SU-DHL-6 (cell line): ENCODE measurements around the gene RAB14.
A peak's percentile ranks its signal among the peaks of the same experiment; 100 is the strongest.

Experiments used
- H2AFZ ChIP-seq: fragments of 200-600 bp; sonication (generic); 2 replicates; pipeline ENCODE4 v1.6.1; 2014; ENCODE audit warnings: low read depth, mild to moderate bottlenecking, moderate library complexity, mixed read lengths, antibody characterized with exemption, low read length; ENCODE audit not compliant: severe bottlenecking
- H3F3A ChIP-seq: fragments of 200-600 bp; shearing (Covaris generic); 2 replicates; pipeline ENCODE4 v1.6.0; 2016; ENCODE audit warnings: antibody characterized with exemption, mild to moderate bottlenecking; ENCODE audit not compliant: insufficient read depth
- H3K27ac ChIP-seq: fragments of 200-600 bp; sonication (generic); 2 replicates; pipeline ENCODE4 v1.5.1; 2016; ENCODE audit warnings: low read depth, mild to moderate bottlenecking, low read length, moderate library complexity, mixed read lengths
- H3K27me3 ChIP-seq: fragments of 200-600 bp; sonication (generic), shearing (Covaris generic); 2 replicates; pipeline ENCODE4 v1.6.0; 2014; ENCODE audit warnings: mild to moderate bottlenecking, low read length
- H3K36me3 ChIP-seq: fragments of 200-600 bp; sonication (generic); 2 replicates; pipeline ENCODE4 v1.6.1; 2014; ENCODE audit warnings: mild to moderate bottlenecking, low read length, mixed read lengths
- H3K4me2 ChIP-seq: fragments of 300-600, 200-600 bp; shearing (Covaris generic), sonication (generic); 2 replicates; pipeline ENCODE4 v1.6.0; 2014; ENCODE audit warnings: low read length, low read depth, mild to moderate bottlenecking; ENCODE audit not compliant: poor library complexity, severe bottlenecking
- H3K4me3 ChIP-seq: fragments of 200-600 bp; sonication (generic); 2 replicates; pipeline ENCODE4 v1.5.1; 2014; ENCODE audit warnings: antibody characterized with exemption, low read length, mild to moderate bottlenecking, mixed read lengths; ENCODE audit not compliant: insufficient read depth, poor library complexity, severe bottlenecking
- H3K79me2 ChIP-seq: fragments of 200-600 bp; sonication (generic); 2 replicates; pipeline ENCODE4 v1.6.1; 2014; ENCODE audit warnings: mild to moderate bottlenecking, low read length, moderate library complexity; ENCODE audit not compliant: insufficient read depth
- H3K9ac ChIP-seq: fragments of 200-600 bp; sonication (generic); 2 replicates; pipeline ENCODE4 v1.7.0; 2014; ENCODE audit warnings: mild to moderate bottlenecking, low read length
- H3K9me2 ChIP-seq: fragments of 200-600 bp; sonication (generic); replicated peaks from 2 replicates; pipeline ENCODE4 v1.6.1; 2014; ENCODE audit warnings: low read length; ENCODE audit not compliant: insufficient read depth
- H3K9me3 ChIP-seq: fragments of 200-600 bp; sonication (generic); 2 replicates; pipeline ENCODE4 v1.6.1; 2014; ENCODE audit warnings: low read length, mixed read lengths; ENCODE audit not compliant: insufficient read depth
- H4K20me1 ChIP-seq: fragments of 200-600 bp; sonication (generic); 2 replicates; pipeline ENCODE4 v1.6.1; 2014; ENCODE audit warnings: low read depth, mild to moderate bottlenecking, antibody characterized with exemption, low read length, moderate library complexity, mixed read lengths
- EZH2phosphoT487 ChIP-seq: fragments of 200-600 bp; sonication (generic), shearing (Covaris generic); conservative IDR thresholded peaks from 2 replicates; pipeline ENCODE4 v1.6.1; 2018; ENCODE audit warnings: mild to moderate bottlenecking, antibody characterized with exemption, low read length, moderate library complexity, mixed read lengths
- TF ChIP-seq, protein P1 (sequence below): fragments of 200-600 bp; sonication (generic); IDR thresholded peaks from one replicate; pipeline ENCODE4 v1.5.1; 2017; ENCODE audit warnings: antibody characterized with exemption, mild to moderate bottlenecking, low read length, moderate library complexity; ENCODE audit not compliant: insufficient read depth, poor library complexity, severe bottlenecking

Gene RAB14

GRCh38 chr9:121154782-121155181 is 46.9 kb downstream of the RAB14 start:
- H3K36me3 ChIP-seq, result peaks cover 78% of the 10 kb centered on the region
- peaks cover 67% of the 10 kb centered on the region for H3F3A ChIP-seq
- H3K4me3 ChIP-seq, result no peak overlapping the region
- no peak overlapping the region for H3K4me2 ChIP-seq
- peak overlapping the region; percentile 96 for H3K27ac ChIP-seq
- no peaks in the 10 kb centered on the region for H3K9me3 ChIP-seq
- no peak overlapping the region for H3K9ac ChIP-seq
- H2AFZ ChIP-seq, result no peak overlapping the region
- no peak for TF ChIP-seq EZH2phosphoT487
- TF ChIP-seq, protein P1, sequence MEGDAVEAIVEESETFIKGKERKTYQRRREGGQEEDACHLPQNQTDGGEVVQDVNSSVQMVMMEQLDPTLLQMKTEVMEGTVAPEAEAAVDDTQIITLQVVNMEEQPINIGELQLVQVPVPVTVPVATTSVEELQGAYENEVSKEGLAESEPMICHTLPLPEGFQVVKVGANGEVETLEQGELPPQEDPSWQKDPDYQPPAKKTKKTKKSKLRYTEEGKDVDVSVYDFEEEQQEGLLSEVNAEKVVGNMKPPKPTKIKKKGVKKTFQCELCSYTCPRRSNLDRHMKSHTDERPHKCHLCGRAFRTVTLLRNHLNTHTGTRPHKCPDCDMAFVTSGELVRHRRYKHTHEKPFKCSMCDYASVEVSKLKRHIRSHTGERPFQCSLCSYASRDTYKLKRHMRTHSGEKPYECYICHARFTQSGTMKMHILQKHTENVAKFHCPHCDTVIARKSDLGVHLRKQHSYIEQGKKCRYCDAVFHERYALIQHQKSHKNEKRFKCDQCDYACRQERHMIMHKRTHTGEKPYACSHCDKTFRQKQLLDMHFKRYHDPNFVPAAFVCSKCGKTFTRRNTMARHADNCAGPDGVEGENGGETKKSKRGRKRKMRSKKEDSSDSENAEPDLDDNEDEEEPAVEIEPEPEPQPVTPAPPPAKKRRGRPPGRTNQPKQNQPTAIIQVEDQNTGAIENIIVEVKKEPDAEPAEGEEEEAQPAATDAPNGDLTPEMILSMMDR, result no peak
- no peaks in the 10 kb centered on the region; the same call in none of the 2 replicates for H3K79me2 ChIP-seq
- no peaks in the 10 kb centered on the region for H3K9me2 ChIP-seq
- H3K27me3 ChIP-seq, result no peaks in the 10 kb centered on the region
- H4K20me1 ChIP-seq, result no peaks in the 10 kb centered on the region

DNA sequence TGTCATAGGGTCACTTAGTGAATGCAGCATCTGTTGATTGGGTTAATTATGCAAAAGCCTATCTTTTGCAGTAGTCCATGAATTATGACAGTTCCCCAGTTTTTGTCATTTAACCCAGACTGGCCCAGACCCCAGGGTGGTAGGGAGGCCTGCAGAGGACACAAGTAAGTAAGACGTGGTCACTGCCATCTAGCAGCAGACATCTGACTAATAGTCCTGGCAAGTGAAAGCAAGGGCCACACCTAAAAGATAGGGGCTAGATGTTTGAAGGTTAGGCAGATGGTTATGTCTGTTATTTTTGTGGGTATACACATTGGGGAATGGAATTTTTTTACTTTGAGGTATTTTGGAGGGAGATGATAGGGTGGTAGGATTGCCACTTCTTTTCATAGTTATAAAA is 48.0 kb downstream of the RAB14 start:
- Histone ChIP-seq H3K9ac (no peak overlapping the region), H3K36me3 (peaks cover 76% of the 10 kb centered on the region), H3K79me2 (no peaks in the 10 kb centered on the region; the same call in none of the 2 replicates), H4K20me1 (no peaks in the 10 kb centered on the region), H3K9me2 (no peaks in the 10 kb centered on the region), H3K27ac (peak overlapping the region; percentile 39; the same call in 1 of the 2 replicates), H3K4me2 (no peak overlapping the region), H3K27me3 (no peaks in the 10 kb centered on the region), H3K9me3 (no peaks in the 10 kb centered on the region), H3F3A (peaks cover 57% of the 10 kb centered on the region), H3K4me3 (no peak overlapping the region), H2AFZ (no peak overlapping the region)
- TF ChIP-seq, protein P1, result no peak
- TF ChIP-seq EZH2phosphoT487, result no peak

DNA sequence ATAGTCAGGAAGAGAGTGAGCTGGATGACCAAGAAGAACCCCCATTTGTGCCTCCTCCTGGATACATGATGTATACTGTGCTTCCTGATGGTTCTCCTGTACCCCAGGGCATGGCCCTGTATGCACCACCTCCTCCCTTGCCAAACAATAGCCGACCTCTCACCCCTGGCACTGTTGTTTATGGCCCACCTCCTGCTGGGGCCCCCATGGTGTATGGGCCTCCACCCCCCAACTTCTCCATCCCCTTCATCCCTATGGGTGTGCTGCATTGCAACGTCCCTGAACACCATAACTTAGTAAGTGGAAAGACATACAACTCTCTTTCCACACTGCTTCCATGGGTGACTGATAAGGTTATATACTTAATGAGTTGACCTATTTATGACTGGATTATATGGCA is 51.5 kb downstream of the RAB14 start:
- Histone ChIP-seq H3K4me2 (no peak overlapping the region), H3K27ac (no peak overlapping the region), H4K20me1 (no peaks in the 10 kb centered on the region), H3F3A (peaks cover 25% of the 10 kb centered on the region), H3K36me3 (peaks cover 63% of the 10 kb centered on the region), H3K27me3 (no peaks in the 10 kb centered on the region), H3K4me3 (no peak overlapping the region), H3K79me2 (no peaks in the 10 kb centered on the region; the same call in 1 of the 2 replicates), H3K9me3 (no peaks in the 10 kb centered on the region), H3K9ac (no peak overlapping the region), H3K9me2 (no peaks in the 10 kb centered on the region), H2AFZ (no peak overlapping the region)
- TF ChIP-seq EZH2phosphoT487, result no peak
- TF ChIP-seq, protein P1, result no peak
